ENCODE measurements around the gene NEK11.

The NEK11 gene

GRCh38 chr3:131125684-131126083 lies 99.0 kb downstream of the NEK11 start:
- no peak for DNase-seq (ENCODE audit: low spot score)

GRCh38 chr3:131140891-131141290 lies 114.2 kb downstream of the NEK11 start:
- DNase-seq (ENCODE audit: low spot score): no peak

GRCh38 chr3:131141770-131142169 lies 115.1 kb downstream of the NEK11 start:
- no peak for DNase-seq (ENCODE audit: low spot score)

DNA sequence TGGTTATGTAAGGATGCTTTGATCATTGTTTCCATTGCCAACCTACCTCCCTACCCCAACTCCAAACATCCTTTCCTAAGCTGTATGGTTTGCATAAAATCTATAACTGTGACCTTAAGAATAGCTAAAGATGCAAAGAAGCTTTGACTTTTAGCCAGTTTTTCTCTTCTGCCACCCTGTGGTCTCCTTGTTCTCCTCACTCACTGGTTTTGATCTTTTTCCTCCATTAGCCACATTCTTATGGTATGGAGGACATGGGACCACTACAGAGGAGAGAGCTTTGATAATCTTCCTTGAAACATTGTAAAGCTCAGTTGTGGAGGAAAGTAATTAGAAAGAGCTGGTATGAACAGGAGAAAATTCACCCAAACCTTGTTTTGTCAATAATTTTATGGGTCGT lies 115.9 kb downstream of the NEK11 start:
- DNase-seq (ENCODE audit: low spot score): no peak

- DNase-seq (ENCODE audit: low spot score): no peak
Measured at GRCh38 chr3:131143802-131144201, 117.1 kb downstream of the NEK11 start.

- no peak for DNase-seq (ENCODE audit: low spot score)
Measured at GRCh38 chr3:131147534-131147933, 120.9 kb downstream of the NEK11 start.

DNA sequence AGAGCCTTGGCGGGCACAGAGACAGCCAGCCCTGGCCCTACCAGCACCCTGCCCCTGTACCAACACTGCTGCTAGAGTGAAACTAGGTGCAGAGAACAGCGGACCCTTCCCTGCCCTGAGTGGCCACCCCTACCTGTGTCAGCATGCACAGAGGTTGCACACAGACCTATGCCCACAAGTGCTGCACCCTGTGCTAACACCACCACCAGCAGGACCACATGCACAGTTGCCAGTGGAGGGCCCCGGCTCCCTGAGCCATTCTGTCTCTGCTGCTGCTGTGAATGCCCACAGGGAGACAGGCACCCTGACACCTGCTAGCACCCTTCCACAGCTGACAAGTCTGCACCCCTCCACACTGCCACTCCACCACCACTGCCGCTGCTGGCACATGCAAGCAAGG lies 131.8 kb downstream of the NEK11 start:
- no peak for DNase-seq (ENCODE audit: low spot score)

GRCh38 chr3:131162516-131162915 lies 135.8 kb downstream of the NEK11 start:
- DNase-seq (ENCODE audit: low spot score): no peak

- no peak for DNase-seq (ENCODE audit: low spot score)
Measured at GRCh38 chr3:131167867-131168266, 141.2 kb downstream of the NEK11 start.

DNA sequence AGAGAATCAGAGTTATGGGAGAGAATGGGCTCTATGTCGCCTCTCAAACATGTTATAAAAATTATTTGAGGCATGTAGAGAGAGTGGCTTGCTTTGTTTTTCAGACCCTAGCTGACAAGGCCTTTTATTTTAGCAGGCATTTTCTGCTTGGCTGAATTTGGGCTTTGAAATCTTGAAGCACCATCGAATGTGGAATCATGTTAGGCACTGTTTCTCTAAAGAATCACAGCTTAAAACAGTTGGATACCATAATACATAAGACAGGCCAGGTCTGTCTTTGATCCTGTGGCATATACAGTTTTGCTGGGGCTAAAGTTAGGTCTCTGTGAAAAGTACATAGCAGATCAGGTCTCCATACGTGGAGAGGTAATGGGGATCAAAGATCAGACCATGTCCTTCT lies 142.7 kb downstream of the NEK11 start:
- DNase-seq (ENCODE audit: low spot score): no peak

GRCh38 chr3:131172502-131173200 lies 146.0 kb downstream of the NEK11 start:
- DNase-seq (ENCODE audit: low spot score): no peak

DNA sequence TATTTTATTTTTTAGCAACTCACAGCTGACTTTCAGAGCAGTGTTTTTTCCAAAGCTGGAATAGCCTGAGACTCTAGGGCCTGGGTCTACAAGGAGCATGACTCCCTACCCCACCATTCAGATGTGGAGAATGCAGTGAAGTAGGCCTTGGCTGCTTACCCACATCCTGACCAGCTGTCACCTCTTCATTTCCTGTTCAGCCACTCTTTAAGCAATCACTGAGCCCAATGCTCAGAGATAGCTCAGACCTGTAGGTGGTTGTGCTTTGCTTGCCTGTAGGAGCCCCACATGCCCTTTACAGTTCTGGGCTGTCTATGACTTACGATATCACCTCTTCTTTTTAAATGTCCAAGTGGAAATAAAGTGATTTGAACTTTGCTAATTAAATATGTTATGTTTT lies 148.1 kb downstream of the NEK11 start:
- DNase-seq (ENCODE audit: low spot score): no peak

DNA sequence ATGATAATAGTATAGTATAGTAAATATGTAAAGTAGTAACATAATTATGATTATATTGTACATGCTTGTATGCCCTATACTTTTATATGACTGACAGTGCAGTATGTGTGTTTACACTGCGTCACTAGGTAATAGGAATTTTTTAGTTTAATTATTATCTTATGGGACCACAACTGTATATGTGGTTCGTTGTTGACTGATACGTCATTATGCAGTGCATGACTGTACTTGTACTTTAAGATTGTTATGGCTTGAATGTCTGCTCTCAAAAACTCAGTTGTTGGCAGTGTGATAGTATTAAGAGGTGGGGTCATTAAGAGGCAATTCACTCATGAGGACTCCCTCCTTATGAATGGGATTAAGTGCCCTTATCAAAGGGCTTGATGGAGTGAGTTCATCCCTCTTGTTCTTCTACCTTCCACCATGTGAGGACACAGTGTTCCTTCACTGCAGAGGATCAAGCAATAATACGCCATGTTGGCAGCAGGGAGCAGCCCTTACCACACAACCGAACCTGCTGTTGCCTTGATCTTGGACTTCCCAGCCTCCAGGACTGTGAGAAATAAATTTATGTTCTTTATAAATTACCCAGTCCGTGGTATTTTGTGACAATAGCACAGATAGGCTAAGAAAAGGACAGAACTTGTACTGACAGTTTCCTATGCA lies 152.2 kb downstream of the NEK11 start:
- no peak for DNase-seq (ENCODE audit: low spot score)

- no peak for DNase-seq (ENCODE audit: low spot score)
Measured at GRCh38 chr3:131192701-131193100, 166.0 kb downstream of the NEK11 start.

- no peak for DNase-seq (ENCODE audit: low spot score)
Measured at GRCh38 chr3:131193641-131194238, 167.1 kb downstream of the NEK11 start.

- no peak for DNase-seq (ENCODE audit: low spot score)
Measured at GRCh38 chr3:131194816-131195215, 168.1 kb downstream of the NEK11 start.

DNA sequence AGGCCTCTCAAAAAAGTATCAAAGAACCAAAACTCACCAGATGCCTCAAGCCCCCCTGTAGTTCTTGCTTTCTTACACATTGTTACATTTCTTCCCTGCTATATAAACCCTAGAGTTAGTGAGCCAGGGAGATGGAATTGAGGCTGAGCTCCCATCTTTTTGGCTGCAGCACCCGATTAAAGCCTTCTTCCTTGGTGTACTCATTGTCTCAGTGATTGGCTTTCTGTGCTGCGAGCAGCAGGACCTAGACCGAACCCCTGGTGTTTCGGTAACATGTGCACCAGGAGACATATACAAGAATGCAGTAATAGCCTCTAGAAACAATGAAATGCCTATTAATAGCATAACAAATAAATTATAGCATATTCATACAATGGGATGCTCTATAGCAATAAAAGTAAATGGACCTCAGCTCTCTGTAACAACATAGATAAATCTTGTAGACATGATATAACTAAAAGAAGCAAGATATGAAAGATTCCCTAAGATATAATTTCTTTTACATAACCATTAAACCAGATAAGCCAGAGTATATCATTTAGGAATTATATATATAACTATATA lies 174.0 kb downstream of the NEK11 start:
- no peak for DNase-seq (ENCODE audit: low spot score)

DNA sequence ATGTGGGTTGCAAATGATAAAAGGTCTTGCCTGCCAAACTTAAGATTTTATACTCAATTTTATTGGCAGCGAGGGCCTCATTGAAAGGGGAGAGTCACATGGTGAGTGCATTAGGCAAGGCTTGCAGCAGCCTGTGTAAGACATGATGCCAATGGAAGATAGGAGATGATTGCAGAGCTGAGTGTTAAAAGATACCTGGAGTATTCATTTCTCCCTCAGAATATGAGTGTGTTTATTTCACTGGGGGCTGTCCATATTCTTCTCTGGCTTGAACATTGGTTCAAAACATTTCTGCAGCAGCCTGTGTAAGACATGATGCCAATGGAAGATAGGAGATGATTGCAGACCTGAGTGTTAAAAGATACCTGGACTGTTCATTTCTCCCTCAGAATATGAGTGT lies 189.7 kb downstream of the NEK11 start:
- no peak for DNase-seq (ENCODE audit: low spot score)

GRCh38 chr3:131216801-131217200 lies 190.1 kb downstream of the NEK11 start:
- DNase-seq (ENCODE audit: low spot score): no peak

DNA sequence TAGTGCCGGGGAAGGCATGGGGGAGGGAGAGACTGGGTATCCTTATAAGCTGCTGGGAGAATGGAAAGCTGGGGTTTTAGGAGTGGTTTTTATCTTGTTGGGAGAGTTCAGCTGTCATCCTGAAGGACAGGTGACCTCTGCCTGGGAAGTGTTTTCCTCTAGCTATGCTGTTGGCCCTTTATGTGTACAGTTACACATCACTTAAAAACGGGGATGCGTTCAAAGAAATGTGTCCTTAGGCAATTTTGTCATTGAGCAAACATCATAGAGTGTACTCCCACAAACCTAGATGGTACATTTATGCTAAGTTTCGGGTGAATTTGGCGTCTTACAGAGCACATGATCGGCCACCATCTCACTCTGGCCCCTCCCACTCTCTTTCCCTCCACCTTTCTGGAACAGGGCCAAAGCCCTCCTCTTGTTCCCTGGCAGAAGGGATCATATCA lies 190.6 kb downstream of the NEK11 start:
- DNase-seq (ENCODE audit: low spot score): no peak

DNA sequence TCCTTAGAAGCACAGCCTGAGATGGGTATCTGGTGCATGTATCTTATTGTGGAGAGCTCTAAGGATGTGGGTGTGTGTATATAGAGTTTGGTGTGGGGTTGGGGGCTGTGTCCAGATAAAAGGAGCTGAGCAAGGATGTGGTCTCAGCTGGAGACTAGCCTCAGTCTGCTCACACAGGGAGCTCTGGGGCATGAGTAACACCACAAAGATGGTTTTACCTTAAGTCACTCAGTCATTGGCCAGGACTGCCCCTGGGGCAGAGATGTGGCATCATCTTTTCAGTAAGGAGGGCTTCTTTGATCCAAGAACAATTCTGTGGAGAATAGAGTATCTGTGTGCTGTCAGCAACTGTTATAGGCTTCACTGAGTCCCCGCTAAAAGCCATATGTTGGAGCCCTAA lies 191.5 kb downstream of the NEK11 start:
- no peak for DNase-seq (ENCODE audit: low spot score)

DNA sequence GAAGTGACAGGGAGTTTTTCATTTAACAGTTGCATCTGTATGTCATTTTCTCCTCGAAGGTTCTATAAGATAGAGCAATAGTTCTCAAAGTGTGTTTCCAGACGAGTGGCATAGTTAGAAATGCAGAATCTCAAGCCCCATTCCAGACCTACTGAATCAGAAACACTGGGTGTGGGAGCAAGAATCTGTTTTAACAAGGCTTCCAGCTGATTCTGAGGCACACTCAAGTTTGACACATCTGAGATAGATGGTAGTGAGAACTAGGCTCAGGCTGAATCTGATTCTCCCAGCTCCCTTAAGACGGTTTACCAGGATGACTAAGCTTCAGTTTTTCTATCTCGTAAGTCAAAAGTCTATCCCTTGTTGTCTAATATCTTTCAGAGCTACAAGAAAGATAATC lies 195.1 kb downstream of the NEK11 start:
- DNase-seq (ENCODE audit: low spot score): no peak

DNA sequence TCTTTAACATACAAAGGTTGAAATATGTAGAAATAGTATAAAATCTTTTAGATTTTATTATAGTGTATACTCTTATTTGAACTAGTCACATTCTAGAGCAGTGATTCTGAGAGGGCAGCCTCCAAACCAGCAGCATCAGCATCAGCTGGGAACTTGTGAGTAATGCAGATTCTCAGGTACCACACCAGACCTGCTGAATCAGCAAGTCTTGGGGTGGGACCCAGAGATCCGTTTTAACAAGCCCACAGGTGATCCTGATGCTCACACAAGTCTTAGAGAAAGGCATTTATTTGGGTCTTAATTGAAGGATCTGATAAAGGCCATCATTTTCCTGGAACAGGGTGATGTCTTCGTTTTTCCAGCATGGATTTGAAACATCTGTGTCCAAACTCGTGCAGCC lies 195.9 kb downstream of the NEK11 start:
- DNase-seq (ENCODE audit: low spot score): no peak
